Upper lobe of left lung (tissue), 4 donors: Measurements from ENCODE around the gene SCAF11.

ENCODE experiments used
- CTCF ChIP-seq, 6 experiments: fragments of 450-650 bp in 4 of 6; fragments of 200-600 bp in 2 of 6; sonication (generic) in 2 of 6; IDR thresholded peaks; one replicate each; pipeline ENCODE4 v1.5.1; 2016 to 2019; ENCODE audit warnings: antibody characterized with exemption in 6 of 6
- POLR2A ChIP-seq, 4 donors: fragments of 450-650 bp; IDR thresholded peaks; one replicate each; pipeline ENCODE4 v1.5.1; 2016 to 2017; ENCODE audit warnings: antibody characterized with exemption in 4 of 4, mild to moderate bottlenecking in 2 of 4

DNA sequence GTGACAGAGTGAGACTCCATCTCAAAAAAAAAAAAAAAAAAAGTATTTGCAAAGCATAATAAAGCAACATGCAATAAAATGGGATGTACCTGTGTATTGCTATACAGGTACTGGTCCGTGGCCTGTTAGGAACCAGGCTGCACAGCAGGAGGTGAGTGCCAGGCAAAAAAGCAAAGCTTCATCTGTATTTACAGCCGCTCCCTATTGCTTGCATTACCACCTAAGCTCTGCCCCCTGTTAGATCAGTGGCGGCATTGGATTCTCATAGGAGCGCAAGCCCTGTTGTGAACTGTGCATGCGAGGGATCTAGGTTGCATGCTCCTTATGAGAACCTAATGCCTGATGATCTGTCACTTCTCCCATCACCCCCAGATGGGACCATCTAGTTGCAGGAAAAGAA lies 113.3 kb downstream of the SCAF11 start:
- TF ChIP-seq POLR2A (IDR thresholded peaks at IDR 0.05) (no peak), CTCF (IDR thresholded peaks at IDR 0.05) (no peak)
